Ascending aorta (tissue), 2 donors: ENCODE results near the gene MCC. TPM values are rescaled to one million over a fixed set of nuclear protein-coding genes. Genes with fewer than 3 reads are reported as not detected.

Source experiments
- DNase-seq, 2 donors: peaks; one replicate each; pipeline ENCODE4 v3.0.0-alpha.2; 2019; ENCODE audit warnings: low spot score in 2 of 2
- H3K27ac ChIP-seq, 2 donors: fragments of 200-600 bp; sonication (generic); one replicate each; pipeline ENCODE4 v1.5.1; 2016 to 2017; ENCODE audit warnings: mild to moderate bottlenecking in 1 of 2
- H3K27me3 ChIP-seq: fragments of 200-600 bp; sonication (generic); one replicate; pipeline ENCODE4 v1.5.1; 2017
- H3K36me3 ChIP-seq, 2 donors: fragments of 200-600 bp; sonication (generic); one replicate each; pipeline ENCODE4 v1.5.1; 2016
- H3K4me1 ChIP-seq, 2 donors: fragments of 200-600 bp; sonication (generic); one replicate each; pipeline ENCODE4 v1.5.1; 2016 to 2017; ENCODE audit warnings: mild to moderate bottlenecking in 1 of 2
- H3K4me3 ChIP-seq, 2 donors: fragments of 200-600 bp; sonication (generic); one replicate each; pipeline ENCODE4 v1.5.1; 2016 to 2017; ENCODE audit warnings: mild to moderate bottlenecking in 1 of 2
- H3K9me3 ChIP-seq, 2 donors: fragments of 200-600 bp; sonication (generic); one replicate each; pipeline ENCODE4 v1.5.1; 2016
- intact Hi-C: fragments of 100-400 bp; cut with DNase I; formaldehyde crosslinking; loops from one replicate; pipeline ENCODE4 v1.15.1; 2023
- total RNA-seq: library from RNA; depleted of rRNA; stranded (reverse); fragments of >200 nt; gene quantifications from one replicate; pipeline ENCODE4 v1.1.0, GENCODE V29; 2016
- TF ChIP-seq, protein P1 (sequence below), 3 experiments: fragments of 200-600 bp in 2 of 3; fragments of 450-650 bp in 1 of 3; sonication (generic) in 2 of 3; IDR thresholded peaks; one replicate each; pipeline ENCODE4 v1.5.1; 2016 to 2019; ENCODE audit warnings: antibody characterized with exemption in 3 of 3, mild to moderate bottlenecking in 1 of 3, moderate library complexity in 1 of 3

Gene MCC
- total RNA-seq, 1 donor from 2014 or later, result 67.9 TPM

DNA sequence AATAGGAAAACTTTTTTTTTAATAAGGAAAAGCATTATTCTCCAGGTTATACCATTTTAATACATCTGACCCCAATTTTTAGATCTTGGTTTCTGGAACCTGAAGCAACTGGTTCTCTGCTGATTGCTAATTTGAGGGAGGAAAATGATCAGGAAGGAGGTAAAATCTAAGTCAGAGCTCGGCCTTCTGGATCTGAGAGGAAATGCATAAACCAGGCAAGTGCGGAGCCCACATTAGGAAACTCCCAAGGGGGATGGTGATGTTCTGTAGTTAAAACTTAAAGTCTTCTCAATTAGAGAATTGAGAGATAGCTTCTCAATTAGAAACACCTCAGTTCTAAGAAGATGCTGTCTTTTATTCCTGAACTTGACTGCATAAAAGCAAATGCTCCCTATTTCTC is 167.0 kb downstream of the MCC start:
- Histone ChIP-seq H3K27me3 (no peaks in the 10 kb centered on the region), H3K4me3 (no peak overlapping the region), H3K36me3 (no peaks in the 10 kb centered on the region), H3K9me3 (no peaks in the 10 kb centered on the region), H3K4me1 (no peaks in the 10 kb centered on the region), H3K27ac (no peak overlapping the region)
- intact Hi-C loops, result no loop called here
- TF ChIP-seq, protein P1, sequence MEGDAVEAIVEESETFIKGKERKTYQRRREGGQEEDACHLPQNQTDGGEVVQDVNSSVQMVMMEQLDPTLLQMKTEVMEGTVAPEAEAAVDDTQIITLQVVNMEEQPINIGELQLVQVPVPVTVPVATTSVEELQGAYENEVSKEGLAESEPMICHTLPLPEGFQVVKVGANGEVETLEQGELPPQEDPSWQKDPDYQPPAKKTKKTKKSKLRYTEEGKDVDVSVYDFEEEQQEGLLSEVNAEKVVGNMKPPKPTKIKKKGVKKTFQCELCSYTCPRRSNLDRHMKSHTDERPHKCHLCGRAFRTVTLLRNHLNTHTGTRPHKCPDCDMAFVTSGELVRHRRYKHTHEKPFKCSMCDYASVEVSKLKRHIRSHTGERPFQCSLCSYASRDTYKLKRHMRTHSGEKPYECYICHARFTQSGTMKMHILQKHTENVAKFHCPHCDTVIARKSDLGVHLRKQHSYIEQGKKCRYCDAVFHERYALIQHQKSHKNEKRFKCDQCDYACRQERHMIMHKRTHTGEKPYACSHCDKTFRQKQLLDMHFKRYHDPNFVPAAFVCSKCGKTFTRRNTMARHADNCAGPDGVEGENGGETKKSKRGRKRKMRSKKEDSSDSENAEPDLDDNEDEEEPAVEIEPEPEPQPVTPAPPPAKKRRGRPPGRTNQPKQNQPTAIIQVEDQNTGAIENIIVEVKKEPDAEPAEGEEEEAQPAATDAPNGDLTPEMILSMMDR (IDR thresholded peaks at IDR 0.05), result no peak
- DNase-seq, result no peak

DNA sequence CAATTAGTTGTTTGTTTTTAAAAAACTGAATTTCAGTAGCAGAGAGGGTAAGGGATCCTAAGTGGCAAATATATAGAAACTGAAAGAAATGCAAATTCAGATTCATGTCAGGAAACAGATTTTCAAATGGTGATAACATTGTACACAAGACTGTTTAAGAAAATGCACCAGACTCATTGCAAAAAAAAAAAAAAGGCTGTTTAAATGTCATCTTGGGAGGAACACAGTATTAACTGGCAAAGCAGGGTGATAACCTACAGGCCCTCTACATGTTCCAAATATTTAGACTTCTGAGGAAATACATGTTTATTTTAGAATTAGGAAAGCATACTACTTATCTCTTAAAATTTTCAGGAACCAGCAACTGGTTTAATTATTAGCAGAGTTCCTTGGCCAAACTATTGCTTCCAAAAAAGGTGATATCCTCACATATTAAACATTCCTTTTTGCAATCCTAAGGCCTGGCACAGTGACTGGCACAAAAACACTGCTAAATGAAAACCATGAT is 167.9 kb downstream of the MCC start:
- H3K4me1 ChIP-seq, result no peaks in the 10 kb centered on the region
- intact Hi-C loops, result no loop called here
- H3K4me3 ChIP-seq, result no peak overlapping the region
- H3K27ac ChIP-seq, result no peak overlapping the region
- TF ChIP-seq, protein P1 (IDR thresholded peaks at IDR 0.05), result no peak
- no peaks in the 10 kb centered on the region for H3K27me3 ChIP-seq
- H3K9me3 ChIP-seq, result no peaks in the 10 kb centered on the region
- H3K36me3 ChIP-seq, result no peaks in the 10 kb centered on the region
- DNase-seq, result no peak

DNA sequence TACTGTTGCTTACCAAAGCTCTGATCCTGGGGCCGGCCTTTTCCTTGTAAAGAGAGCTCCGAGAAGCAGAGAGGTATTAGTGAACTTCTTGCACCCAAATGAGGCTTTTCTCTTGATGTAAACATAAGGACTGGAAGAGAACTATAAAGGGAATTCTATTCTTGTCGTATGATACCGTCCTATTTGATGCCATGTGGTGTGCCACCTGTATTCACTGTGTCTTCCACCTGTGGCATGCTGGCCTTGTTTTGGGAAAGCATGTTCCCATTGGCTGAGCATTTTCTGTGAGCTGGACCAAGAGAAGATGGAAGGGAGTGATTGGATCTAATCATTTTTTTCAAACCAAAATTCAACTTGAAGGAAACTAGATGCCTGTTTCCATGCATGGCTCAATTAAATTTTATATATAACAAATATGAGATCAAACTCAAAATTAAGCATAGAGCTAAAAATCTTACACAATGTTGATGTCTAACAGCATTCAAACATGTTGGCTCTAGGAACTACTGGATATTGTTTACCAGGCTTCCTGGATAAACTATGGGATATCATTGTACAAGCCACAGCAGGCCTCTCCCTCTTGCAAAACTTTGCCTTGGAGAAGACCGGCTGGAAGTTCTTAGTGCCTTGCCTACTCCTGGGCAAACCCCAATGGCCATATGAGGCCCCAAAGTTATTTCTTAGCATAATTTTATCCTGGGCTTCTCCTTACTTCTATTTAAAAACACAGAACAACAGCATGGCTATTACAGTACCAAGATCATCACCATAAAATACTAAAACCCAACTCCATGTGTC is 168.8 kb downstream of the MCC start:
- no peaks in the 10 kb centered on the region for H3K36me3 ChIP-seq
- DNase-seq, result no peak
- H3K27ac ChIP-seq, result no peak overlapping the region
- H3K4me3 ChIP-seq, result no peak overlapping the region
- intact Hi-C loops, result no loop called here
- TF ChIP-seq, protein P1 (IDR thresholded peaks at IDR 0.05), result no peak
- H3K9me3 ChIP-seq, result no peaks in the 10 kb centered on the region
- no peaks in the 10 kb centered on the region for H3K4me1 ChIP-seq
- H3K27me3 ChIP-seq, result no peaks in the 10 kb centered on the region

DNA sequence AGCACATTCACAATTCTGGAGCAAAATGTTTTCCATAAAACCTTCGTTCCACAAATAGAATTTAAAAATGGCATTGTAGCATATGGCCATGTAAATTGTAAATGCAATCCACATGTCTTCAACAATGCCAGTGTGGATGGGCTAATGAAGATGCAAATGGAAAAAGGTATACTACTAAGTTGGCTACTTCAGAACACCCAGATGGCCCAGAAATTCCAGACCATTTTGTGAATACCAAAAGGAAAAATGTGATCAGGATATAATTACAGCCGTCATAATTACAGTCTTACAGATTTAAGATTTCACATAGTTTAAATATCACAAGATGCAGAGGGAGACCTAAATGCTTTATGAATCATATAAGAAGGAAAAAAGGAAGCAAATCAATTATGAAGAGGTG is 170.6 kb downstream of the MCC start:
- intact Hi-C loops, result no loop called here

DNA sequence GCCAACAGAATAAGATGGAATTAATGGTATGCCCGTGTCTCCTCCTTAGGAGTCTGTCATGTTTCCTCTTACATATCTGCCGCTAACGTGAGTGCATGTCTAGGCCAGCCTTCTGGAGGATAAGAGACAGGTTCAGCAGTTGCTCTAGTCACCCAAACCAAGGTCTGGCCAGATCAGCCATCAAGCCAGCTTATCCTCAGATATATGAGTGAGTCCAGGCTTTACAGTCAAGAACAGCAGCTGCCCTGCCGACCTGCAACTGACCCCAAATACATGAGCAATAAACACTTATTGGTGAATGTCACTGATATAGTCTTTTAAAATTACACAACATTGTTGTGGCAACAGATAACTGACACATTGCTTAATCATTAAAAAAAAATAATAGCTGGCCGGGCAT is 177.0 kb downstream of the MCC start:
- no peaks in the 10 kb centered on the region for H3K27me3 ChIP-seq
- intact Hi-C loops, result no loop called here
- H3K27ac ChIP-seq, result no peak overlapping the region
- no peak overlapping the region for H3K4me3 ChIP-seq
- no peak for DNase-seq
- TF ChIP-seq, protein P1 (IDR thresholded peaks at IDR 0.05), result no peak
- H3K4me1 ChIP-seq, result no peaks in the 10 kb centered on the region
- H3K36me3 ChIP-seq, result no peaks in the 10 kb centered on the region
- no peaks in the 10 kb centered on the region for H3K9me3 ChIP-seq

More for the DNA sequence above, 170.6 kb downstream of the MCC start:
- no peak overlapping the region for H3K4me3 ChIP-seq
- TF ChIP-seq, protein P1 (IDR thresholded peaks at IDR 0.05), result no peak
- DNase-seq, result no peak
- no peaks in the 10 kb centered on the region for H3K27me3 ChIP-seq
- H3K4me1 ChIP-seq, result no peaks in the 10 kb centered on the region
- H3K27ac ChIP-seq, result no peak overlapping the region
- no peaks in the 10 kb centered on the region for H3K36me3 ChIP-seq
- H3K9me3 ChIP-seq, result no peaks in the 10 kb centered on the region
